C4-2B (cell line): Measurements from ENCODE around the gene RELB.

ENCODE experiments used
- H3K27ac ChIP-seq: fragments of 450-650 bp; 2 replicates; pipeline ENCODE4 v1.5.1; 2017
- ZFX ChIP-seq: fragments of 450-650 bp; IDR thresholded peaks from 2 replicates; pipeline ENCODE4 v1.6.1; 2017
- TF ChIP-seq, protein P1 (sequence below): fragments of 450-650 bp; conservative IDR thresholded peaks from 2 replicates; pipeline ENCODE4 v1.5.1; 2017; ENCODE audit warnings: mild to moderate bottlenecking

Gene RELB

GRCh38 chr19:45063851-45064801 is 62.9 kb downstream of the RELB start:
- no peak for TF ChIP-seq ZFX

GRCh38 chr19:45066921-45067661 is 65.8 kb downstream of the RELB start:
- TF ChIP-seq, protein P1, sequence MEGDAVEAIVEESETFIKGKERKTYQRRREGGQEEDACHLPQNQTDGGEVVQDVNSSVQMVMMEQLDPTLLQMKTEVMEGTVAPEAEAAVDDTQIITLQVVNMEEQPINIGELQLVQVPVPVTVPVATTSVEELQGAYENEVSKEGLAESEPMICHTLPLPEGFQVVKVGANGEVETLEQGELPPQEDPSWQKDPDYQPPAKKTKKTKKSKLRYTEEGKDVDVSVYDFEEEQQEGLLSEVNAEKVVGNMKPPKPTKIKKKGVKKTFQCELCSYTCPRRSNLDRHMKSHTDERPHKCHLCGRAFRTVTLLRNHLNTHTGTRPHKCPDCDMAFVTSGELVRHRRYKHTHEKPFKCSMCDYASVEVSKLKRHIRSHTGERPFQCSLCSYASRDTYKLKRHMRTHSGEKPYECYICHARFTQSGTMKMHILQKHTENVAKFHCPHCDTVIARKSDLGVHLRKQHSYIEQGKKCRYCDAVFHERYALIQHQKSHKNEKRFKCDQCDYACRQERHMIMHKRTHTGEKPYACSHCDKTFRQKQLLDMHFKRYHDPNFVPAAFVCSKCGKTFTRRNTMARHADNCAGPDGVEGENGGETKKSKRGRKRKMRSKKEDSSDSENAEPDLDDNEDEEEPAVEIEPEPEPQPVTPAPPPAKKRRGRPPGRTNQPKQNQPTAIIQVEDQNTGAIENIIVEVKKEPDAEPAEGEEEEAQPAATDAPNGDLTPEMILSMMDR = no peak
- TF ChIP-seq ZFX = no peak
- no peak overlapping the region for H3K27ac ChIP-seq

More at GRCh38 chr19:45063851-45064801, 62.9 kb downstream of the RELB start:
- no peak overlapping the region for H3K27ac ChIP-seq

GRCh38 chr19:45068041-45068440 is 66.8 kb downstream of the RELB start:
- H3K27ac ChIP-seq = no peak overlapping the region
- TF ChIP-seq, protein P1 = no peak
- no peak for TF ChIP-seq ZFX

- TF ChIP-seq ZFX = no peak
- TF ChIP-seq, protein P1 = no peak
- H3K27ac ChIP-seq = no peak overlapping the region
These were observed 67.8 kb downstream of the RELB start for GRCh38 chr19:45069056-45069455.

- no peak for TF ChIP-seq ZFX
- TF ChIP-seq, protein P1 = no peak
- no peak overlapping the region for H3K27ac ChIP-seq
These were observed 69.0 kb downstream of the RELB start for GRCh38 chr19:45070214-45070613.

GRCh38 chr19:45070861-45071544 is 69.7 kb downstream of the RELB start:
- no peak overlapping the region for H3K27ac ChIP-seq
- TF ChIP-seq ZFX = no peak
- TF ChIP-seq, protein P1 = no peak

GRCh38 chr19:45071545-45071938 is 70.3 kb downstream of the RELB start:
- H3K27ac ChIP-seq = no peak overlapping the region
- TF ChIP-seq, protein P1 = no peak
- no peak for TF ChIP-seq ZFX
